H9 (cell line): ENCODE results near the gene STK11. TPM values are rescaled to one million over a fixed set of nuclear protein-coding genes. Genes with fewer than 3 reads are reported as not detected.

Source experiments
- DNase-seq: peaks from one replicate; pipeline ENCODE4 v3.0.0-alpha.2; 2017
- H2AFZ ChIP-seq: one replicate; pipeline ENCODE4 v1.6.1; 2013; ENCODE audit warnings: mild to moderate bottlenecking, low read length, control low read depth, moderate library complexity
- H2AK5ac ChIP-seq: 2 replicates; pipeline ENCODE4 v1.6.1; 2013; ENCODE audit warnings: low read length, control low read depth, mixed read lengths; ENCODE audit not compliant: insufficient read length
- H2BK120ac ChIP-seq: one replicate; pipeline ENCODE4 v1.6.1; 2013; ENCODE audit warnings: low read depth, mild to moderate bottlenecking, low read length, control low read depth, inconsistent platforms; ENCODE audit not compliant: poor library complexity, severe bottlenecking
- H2BK12ac ChIP-seq: 2 replicates; pipeline ENCODE4 v1.6.1; 2013; ENCODE audit warnings: low read length, control low read depth, mixed read lengths, low read depth; ENCODE audit not compliant: insufficient read length
- H2BK15ac ChIP-seq: 2 replicates; pipeline ENCODE4 v1.6.1; 2013; ENCODE audit warnings: low read depth, low read length, control low read depth
- H2BK20ac ChIP-seq: one replicate; pipeline ENCODE4 v1.6.1; 2013; ENCODE audit warnings: low read depth, mild to moderate bottlenecking, low read length, control low read depth, inconsistent platforms; ENCODE audit not compliant: poor library complexity, severe bottlenecking
- H2BK5ac ChIP-seq: 2 replicates; pipeline ENCODE4 v1.6.1; 2013; ENCODE audit warnings: low read length, control low read depth, mixed read lengths; ENCODE audit not compliant: insufficient read length
- H3K14ac ChIP-seq: 2 replicates; pipeline ENCODE4 v1.6.1; 2013; ENCODE audit warnings: low read length, control low read depth; ENCODE audit not compliant: insufficient read depth
- H3K18ac ChIP-seq: 2 replicates; pipeline ENCODE4 v1.6.1; 2013; ENCODE audit warnings: low read depth, mild to moderate bottlenecking, mixed read lengths, low read length, control low read depth; ENCODE audit not compliant: insufficient read length
- H3K23ac ChIP-seq: 2 replicates; pipeline ENCODE4 v1.6.1; 2013; ENCODE audit warnings: low read length, control low read depth, mixed read lengths, low read depth; ENCODE audit not compliant: insufficient read length
- H3K23me2 ChIP-seq: 2 replicates; pipeline ENCODE4 v1.6.1; 2013; ENCODE audit warnings: low read depth, mild to moderate bottlenecking, mixed read lengths, low read length, control low read depth; ENCODE audit not compliant: insufficient read length, poor library complexity, severe bottlenecking
- H3K27ac ChIP-seq: 2 replicates; pipeline ENCODE4 v1.5.1; 2013; ENCODE audit warnings: low read length, control low read depth, mixed read lengths, low read depth; ENCODE audit not compliant: insufficient read length
- H3K27me3 ChIP-seq: 2 replicates; pipeline ENCODE4 v1.6.1; 2013; ENCODE audit warnings: low read length, control low read depth, inconsistent platforms; ENCODE audit not compliant: insufficient read depth
- H3K4ac ChIP-seq: 2 replicates; pipeline ENCODE4 v1.6.1; 2013; ENCODE audit warnings: low read depth, mild to moderate bottlenecking, control low read depth, inconsistent platforms, low read length, moderate library complexity
- H3K4me1 ChIP-seq: 2 replicates; pipeline ENCODE4 v1.6.1; 2013; ENCODE audit warnings: low read length, control low read depth, inconsistent platforms; ENCODE audit not compliant: insufficient read depth
- H3K4me2 ChIP-seq: 2 replicates; pipeline ENCODE4 v1.6.1; 2013; ENCODE audit warnings: low read length, control low read depth, mixed read lengths; ENCODE audit not compliant: insufficient read length, insufficient read depth
- H3K56ac ChIP-seq: 2 replicates; pipeline ENCODE4 v1.6.1; 2013; ENCODE audit warnings: low read depth, mild to moderate bottlenecking, mixed read lengths, low read length, control low read depth; ENCODE audit not compliant: insufficient read length
- H3K79me1 ChIP-seq: 2 replicates; pipeline ENCODE4 v1.6.1; 2013; ENCODE audit warnings: low read depth, mild to moderate bottlenecking, moderate library complexity, low read length, control low read depth, inconsistent platforms; ENCODE audit not compliant: insufficient read depth, poor library complexity, severe bottlenecking
- H3K79me2 ChIP-seq: 2 replicates; pipeline ENCODE4 v1.6.1; 2013; ENCODE audit warnings: low read length, control low read depth, inconsistent platforms; ENCODE audit not compliant: insufficient read depth
- H3K9ac ChIP-seq: 2 replicates; pipeline ENCODE4 v1.6.1; 2013; ENCODE audit warnings: low read length, control low read depth, mixed read lengths; ENCODE audit not compliant: insufficient read length; ENCODE audit errors: extremely low read depth
- H3K9me3 ChIP-seq: one replicate; pipeline ENCODE4 v1.6.1; 2013; ENCODE audit warnings: low read depth, low read length, inconsistent platforms; ENCODE audit not compliant: control insufficient read depth
- H3T11ph ChIP-seq: one replicate; pipeline ENCODE4 v1.6.1; 2013; ENCODE audit warnings: mild to moderate bottlenecking, low read length, control low read depth, inconsistent platforms
- H4K20me1 ChIP-seq: one replicate; pipeline ENCODE4 v1.6.1; 2013; ENCODE audit not compliant: control insufficient read depth, insufficient read length, insufficient read depth
- H4K5ac ChIP-seq: 2 replicates; pipeline ENCODE4 v1.6.1; 2013; ENCODE audit warnings: low read depth, mild to moderate bottlenecking, mixed read lengths, low read length, control low read depth; ENCODE audit not compliant: insufficient read length
- H4K8ac ChIP-seq: replicated peaks from 2 replicates; pipeline ENCODE4 v1.6.1; 2013; ENCODE audit warnings: low read length, control low read depth, mixed read lengths, low read depth; ENCODE audit not compliant: insufficient read length
- H4K91ac ChIP-seq: 2 replicates; pipeline ENCODE4 v1.6.1; 2013; ENCODE audit warnings: low read depth, mild to moderate bottlenecking, moderate library complexity, mixed read lengths, low read length, control low read depth; ENCODE audit not compliant: insufficient read length
- H3K27ac Mint-ChIP-seq, 3 experiments: 2 replicates in 2 of 3; 3 replicates in 1 of 3; pipeline ENCODE4 v1.8.0; 2020 to 2021; ENCODE audit warnings: mixed read lengths in 3 of 3, mild to moderate bottlenecking in 1 of 3, moderate library complexity in 1 of 3
- H3K27me3 Mint-ChIP-seq: 2 replicates; pipeline ENCODE4 v1.8.0; 2021; ENCODE audit warnings: low read depth, mild to moderate bottlenecking, moderate library complexity, mixed read lengths
- H3K36me3 Mint-ChIP-seq, 3 experiments: 2 replicates in 2 of 3; 3 replicates in 1 of 3; pipeline ENCODE4 v1.8.0; 2020 to 2021; ENCODE audit warnings: low read depth in 3 of 3, mixed read lengths in 3 of 3; ENCODE audit not compliant: insufficient read depth in 1 of 3
- H3K4me1 Mint-ChIP-seq, 2 experiments: 2 replicates each; pipeline ENCODE4 v1.8.0; 2020; ENCODE audit warnings: mixed read lengths in 2 of 2
- H3K4me3 Mint-ChIP-seq, 2 experiments: 2 replicates in 1 of 2; 3 replicates in 1 of 2; pipeline ENCODE4 v1.8.0; 2020 to 2021; ENCODE audit warnings: mild to moderate bottlenecking in 2 of 2, mixed read lengths in 2 of 2, moderate library complexity in 1 of 2
- H3K9me3 Mint-ChIP-seq, 2 experiments: 2 replicates in 1 of 2; 3 replicates in 1 of 2; pipeline ENCODE4 v1.8.0; 2020; ENCODE audit warnings: mild to moderate bottlenecking in 2 of 2, mixed read lengths in 2 of 2, moderate library complexity in 1 of 2
- CTCF ChIP-seq: fragments of 200-600 bp; sonication (generic); conservative IDR thresholded peaks from 3 replicates; pipeline ENCODE4 v1.8.0; 2021; ENCODE audit warnings: antibody characterized with exemption, mild to moderate bottlenecking
- WGBS: extraction: QIAGEN DNeasy Blood & Tissue Kit; methylation state at CpG from one replicate; pipeline ENCODE4 v1.1.7; 2013; ENCODE audit warnings: missing lambda C conversion rate, low lambda C conversion rate, mixed read lengths; ENCODE audit not compliant: insufficient read length; ENCODE audit errors: extremely low coverage; 5-methylcytosine and 5-hydroxymethylcytosine counted together
- total RNA-seq: library from RNA; stranded (reverse); gene quantifications from 2 replicates; pipeline ENCODE4 v1.2.1, GENCODE V29; 2021

Gene STK11
- total RNA-seq, 1 experiment from 2014 or later, result 74.3 TPM

GRCh38 chr19:1156830-1157615 lies 48.6 kb upstream of the STK11 start:
- peaks cover 2 to 11% (median 4%) of the 10 kb centered on the region in 3 experiments; a peak in 5 of 7 replicates for H3K36me3 Mint-ChIP-seq
- Histone ChIP-seq H3K14ac (no peak overlapping the region), H3T11ph (no peak overlapping the region), H2BK20ac (no peak overlapping the region), H3K4me2 (no peak overlapping the region), H3K23me2 (no peaks in the 10 kb centered on the region), H2BK15ac (no peak overlapping the region), H4K20me1 (no peaks in the 10 kb centered on the region), H3K9me3 (no peaks in the 10 kb centered on the region), H3K79me2 (no peaks in the 10 kb centered on the region; the same call in 1 of the 2 replicates), H3K23ac (no peak overlapping the region), H3K9ac (no peak overlapping the region), H3K4ac (no peak overlapping the region), H2BK120ac (no peak overlapping the region), H4K5ac (no peak overlapping the region), H2AK5ac (no peak overlapping the region), H3K79me1 (peaks cover 6% of the 10 kb centered on the region), H4K8ac (no peak overlapping the region), H2BK5ac (no peak overlapping the region), H3K27me3 (no peaks in the 10 kb centered on the region), H3K18ac (no peak overlapping the region), H3K27ac (no peak overlapping the region), H2AFZ (no peak overlapping the region), H2BK12ac (no peak overlapping the region), H3K4me1 (no peaks in the 10 kb centered on the region), H4K91ac (no peak overlapping the region), H3K56ac (no peak overlapping the region)
- H3K4me3 Mint-ChIP-seq, result no peak overlapping the region
- no peaks in the 10 kb centered on the region for H3K9me3 Mint-ChIP-seq
- no CpG with 5 or more reads among the region's 46 CpGs for WGBS
- H3K27me3 Mint-ChIP-seq, result no peaks in the 10 kb centered on the region; the same call in 1 of the 2 replicates
- H3K27ac Mint-ChIP-seq, result no peak overlapping the region
- H3K4me1 Mint-ChIP-seq, result peaks cover 6 to 8% of the 10 kb centered on the region in 2 experiments
- no peak for DNase-seq
- TF ChIP-seq CTCF, result no peak
